ENCODE measurements around the gene DRGX.

Gene DRGX

DNA sequence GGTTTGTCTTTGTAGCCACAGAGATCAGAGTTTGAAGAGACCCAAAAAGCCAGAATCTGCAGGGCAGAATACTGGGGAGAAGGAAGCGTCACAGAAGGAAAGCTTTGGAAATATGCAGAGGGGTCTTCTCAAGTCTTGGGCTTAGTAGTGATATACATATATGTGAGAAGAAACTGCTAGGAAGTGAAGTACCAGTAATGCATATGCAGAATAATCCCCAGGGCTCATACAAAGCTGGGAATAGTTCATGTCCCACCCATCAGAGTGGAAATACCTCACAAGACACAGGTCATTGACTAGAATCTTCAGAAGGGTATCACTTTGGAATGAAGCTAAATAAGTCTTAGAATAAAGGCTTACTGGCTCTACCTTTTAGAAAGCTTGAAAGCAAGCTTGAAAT is 57.3 kb downstream of the DRGX start:
- DNase-seq (ENCODE audit: low read depth in 2 of 2): no peak

DNA sequence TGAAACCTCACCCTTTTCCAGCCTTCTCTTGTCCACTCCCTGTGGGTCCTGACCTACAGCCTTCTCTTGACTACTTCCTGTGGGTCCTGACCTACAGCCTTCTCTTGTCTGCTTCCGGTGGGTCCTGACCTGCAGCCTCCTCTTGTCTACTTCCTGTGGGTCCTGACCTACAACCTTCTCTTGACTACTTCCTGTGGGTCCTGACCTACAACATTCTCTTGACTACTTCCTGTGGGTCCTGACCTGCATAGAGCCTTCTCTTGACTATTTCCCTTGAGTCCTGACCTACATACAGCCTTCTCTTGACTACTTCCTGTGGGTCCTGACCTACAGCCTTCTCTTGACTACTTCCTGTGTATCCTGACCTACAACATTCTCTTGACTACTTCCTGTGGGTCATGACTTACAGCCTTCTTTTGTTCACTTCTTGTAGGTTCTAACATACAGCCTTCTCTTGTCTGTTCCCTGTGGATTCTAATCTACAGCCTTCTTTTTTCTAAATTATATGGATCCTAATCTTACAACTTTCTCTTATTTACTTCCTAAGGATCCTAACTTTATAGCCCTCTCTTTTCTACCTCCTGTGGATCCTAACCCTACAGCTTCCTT is 60.4 kb downstream of the DRGX start:
- no peak for DNase-seq (ENCODE audit: low read depth in 2 of 2)

GRCh38 chr10:49334964-49335363 is 60.9 kb downstream of the DRGX start:
- no peak for DNase-seq (ENCODE audit: low read depth in 2 of 2)

- no peak for DNase-seq (ENCODE audit: low read depth in 2 of 2)
Observed at GRCh38 chr10:49333192-49333591, 62.7 kb downstream of the DRGX start.

- no peak for DNase-seq (ENCODE audit: low read depth in 2 of 2)
Observed at GRCh38 chr10:49332768-49333167, 63.1 kb downstream of the DRGX start.

DNA sequence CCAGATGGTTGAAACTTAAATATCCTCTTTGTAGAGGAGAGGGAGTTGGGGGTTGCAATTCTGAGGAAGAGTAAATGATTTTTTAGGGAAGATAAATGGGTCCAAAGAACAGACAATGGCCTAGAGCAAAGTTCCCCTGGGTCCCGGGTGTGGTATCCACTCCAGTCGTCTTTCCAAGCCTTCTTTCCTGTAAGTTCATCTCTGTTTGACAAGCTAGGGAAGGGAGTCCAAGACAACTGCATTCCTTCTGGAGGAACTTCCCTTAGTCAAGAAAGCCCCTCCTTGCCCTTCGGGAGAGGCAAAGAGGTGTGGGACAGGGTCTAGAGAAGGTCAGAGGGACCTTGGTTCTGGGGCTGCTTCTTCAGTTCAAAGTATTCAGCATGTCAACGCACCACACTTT is 63.6 kb downstream of the DRGX start:
- DNase-seq (ENCODE audit: low read depth in 2 of 2): no peak

DNA sequence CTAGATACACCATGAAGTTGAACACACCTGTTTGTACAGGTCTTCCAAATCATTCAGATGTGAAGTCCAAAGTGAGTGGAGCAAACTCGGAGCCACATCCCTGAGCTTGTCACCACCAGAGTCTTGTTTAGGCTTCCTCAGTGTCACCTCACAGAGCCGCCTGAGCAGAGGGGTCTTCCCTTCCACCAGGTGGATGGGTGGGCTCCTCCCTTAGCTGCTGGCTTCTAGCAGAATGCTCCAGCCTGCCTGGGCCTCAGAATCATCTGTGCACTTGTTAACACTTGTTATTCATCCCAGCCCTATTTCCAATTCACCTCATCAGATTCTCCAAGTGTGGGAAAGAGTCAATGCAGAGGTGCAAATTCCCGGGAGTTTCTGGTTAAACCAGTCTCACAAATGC is 64.5 kb downstream of the DRGX start:
- DNase-seq (ENCODE audit: low read depth in 2 of 2): no peak

- no peak for DNase-seq (ENCODE audit: low read depth in 2 of 2)
Observed at GRCh38 chr10:49330127-49330665, 65.7 kb downstream of the DRGX start.

DNA sequence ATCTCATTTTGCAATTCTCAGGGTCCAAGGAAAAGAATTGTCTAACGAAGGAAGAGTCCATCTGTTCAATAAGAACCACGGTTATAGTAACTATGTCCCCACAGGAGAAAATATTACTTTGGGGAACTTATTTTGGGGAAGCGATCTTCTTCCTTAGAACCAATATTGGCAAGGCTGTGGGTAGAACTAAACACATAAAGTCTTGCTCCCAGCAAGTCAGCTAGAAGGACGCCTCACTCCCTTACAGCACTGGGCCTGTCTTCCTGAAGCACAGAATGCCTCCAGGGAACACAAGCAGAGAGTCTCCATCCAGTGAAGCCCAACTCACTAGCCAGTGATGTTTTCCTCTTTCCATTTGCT is 66.8 kb downstream of the DRGX start:
- DNase-seq (ENCODE audit: low read depth in 2 of 2): no peak

DNA sequence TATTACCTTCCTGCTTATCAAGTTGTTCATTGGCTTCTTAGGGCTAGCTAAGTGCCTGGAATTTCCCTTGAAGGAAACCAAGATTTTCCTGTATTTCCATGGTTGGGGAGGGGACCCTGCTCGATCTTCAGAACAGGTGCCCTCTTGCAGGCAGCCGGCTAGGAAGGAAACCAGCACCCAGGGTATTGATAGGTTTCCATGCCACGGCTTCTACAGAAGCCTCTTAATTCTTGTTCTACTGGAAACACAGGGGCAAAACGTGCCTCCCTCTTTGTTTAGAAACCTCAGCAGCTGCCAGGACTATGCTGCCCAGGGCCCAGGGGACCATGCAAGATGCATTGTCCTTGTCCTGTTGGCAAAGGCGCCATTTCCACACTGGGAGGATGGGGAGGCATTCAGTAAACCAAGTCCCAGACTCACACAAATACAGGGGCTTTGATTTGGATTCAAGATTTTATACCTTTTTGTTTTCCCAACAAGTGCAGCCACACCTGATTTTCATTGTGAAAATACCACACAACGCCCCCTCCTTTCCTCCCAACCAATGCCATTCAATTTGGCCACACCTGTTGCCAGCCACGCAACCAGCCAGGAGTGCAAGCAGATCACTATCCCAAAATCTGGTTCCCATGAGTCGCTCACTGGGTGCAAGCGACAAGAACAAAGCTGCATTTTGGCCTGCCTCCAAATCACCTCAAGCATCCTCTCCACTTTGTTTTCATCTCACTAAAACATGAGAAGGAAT is 67.3 kb downstream of the DRGX start:
- DNase-seq (ENCODE audit: low read depth in 2 of 2): no peak

- DNase-seq (ENCODE audit: low read depth in 2 of 2): no peak
Observed at GRCh38 chr10:49327036-49327813, 68.7 kb downstream of the DRGX start.

- no peak for DNase-seq (ENCODE audit: low read depth in 2 of 2)
Observed at GRCh38 chr10:49325916-49326783, 69.7 kb downstream of the DRGX start.

DNA sequence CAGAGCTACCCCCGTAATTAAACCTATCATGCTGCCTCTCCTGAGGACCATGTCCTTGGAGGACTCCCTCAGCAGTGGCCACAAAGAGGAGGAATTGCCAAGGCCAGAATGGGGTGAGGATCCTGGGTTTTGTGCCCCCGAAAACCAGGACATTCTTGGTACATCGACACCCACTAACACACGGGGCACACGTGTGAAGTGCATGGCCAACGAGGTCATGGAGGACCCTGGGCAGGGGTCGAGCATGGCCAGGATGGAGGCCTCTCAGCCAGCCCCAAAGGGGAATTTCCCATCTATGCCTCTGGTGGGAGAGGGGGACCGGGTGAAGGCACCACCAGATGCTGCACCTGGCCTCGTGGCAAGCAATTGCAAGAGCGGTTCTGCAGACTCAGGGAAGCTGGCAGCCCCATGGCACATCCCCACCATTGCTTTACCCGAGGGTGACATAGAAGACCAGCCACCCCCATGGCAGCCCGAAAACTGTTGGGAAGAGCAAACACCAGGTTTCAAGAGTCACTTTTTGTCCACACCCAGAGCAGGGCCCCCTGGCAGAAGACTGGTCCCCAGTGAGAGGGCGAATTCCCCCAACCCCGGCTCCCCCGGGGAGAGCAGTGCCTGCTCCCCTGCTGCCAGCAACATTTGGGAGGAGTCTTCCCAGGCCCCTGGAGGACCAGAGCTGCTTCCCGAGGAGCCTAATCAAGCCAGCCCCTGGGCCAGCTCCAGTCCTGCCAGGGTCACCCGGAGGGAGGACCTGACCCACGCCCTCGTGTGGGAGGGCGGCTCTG is 70.6 kb downstream of the DRGX start:
- no peak for DNase-seq (ENCODE audit: low read depth in 2 of 2)

DNA sequence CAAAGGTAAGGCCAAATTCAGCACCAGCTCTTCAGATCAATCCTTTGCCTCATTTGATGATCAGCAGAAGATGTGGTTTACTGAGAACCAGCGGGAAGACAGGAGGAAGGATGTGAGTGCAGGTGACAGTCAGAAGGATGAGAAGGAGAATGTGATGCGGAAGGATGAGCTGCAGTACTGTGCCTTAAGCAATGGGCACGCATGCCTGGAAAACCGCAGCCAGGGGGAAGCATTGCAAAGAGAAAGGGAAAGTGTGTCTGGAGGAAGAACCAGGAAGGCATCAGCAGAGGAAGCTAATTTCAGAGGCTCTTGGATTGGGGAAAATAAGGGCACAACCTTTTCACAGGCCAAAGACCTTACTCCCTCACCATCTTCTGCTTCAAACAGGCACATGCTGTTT is 71.2 kb downstream of the DRGX start:
- no peak for DNase-seq (ENCODE audit: low read depth in 2 of 2)

DNA sequence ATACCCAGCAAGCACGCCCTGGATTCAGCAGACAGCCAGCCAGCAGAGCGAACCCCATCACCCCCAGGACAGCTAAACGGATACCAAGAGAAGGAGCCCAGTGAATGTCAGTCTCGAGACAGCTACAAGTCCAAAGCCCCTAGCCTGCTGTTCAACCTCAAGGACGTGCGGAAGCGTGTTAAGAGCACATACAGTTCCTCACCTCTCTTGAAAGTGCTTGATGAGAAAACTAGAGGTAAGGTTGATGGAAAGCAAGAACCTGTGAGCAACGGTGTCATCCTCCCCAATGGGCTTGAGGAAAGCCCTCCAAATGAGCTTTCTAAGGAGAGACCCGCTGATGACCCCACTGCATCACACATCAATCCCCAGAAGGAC is 72.0 kb downstream of the DRGX start:
- DNase-seq (ENCODE audit: low read depth in 2 of 2): no peak

- no peak for DNase-seq (ENCODE audit: low read depth in 2 of 2)
Observed at GRCh38 chr10:49323171-49323895, 72.6 kb downstream of the DRGX start.

- no peak for DNase-seq (ENCODE audit: low read depth in 2 of 2)
Observed at GRCh38 chr10:49322371-49323170, 73.3 kb downstream of the DRGX start.

DNA sequence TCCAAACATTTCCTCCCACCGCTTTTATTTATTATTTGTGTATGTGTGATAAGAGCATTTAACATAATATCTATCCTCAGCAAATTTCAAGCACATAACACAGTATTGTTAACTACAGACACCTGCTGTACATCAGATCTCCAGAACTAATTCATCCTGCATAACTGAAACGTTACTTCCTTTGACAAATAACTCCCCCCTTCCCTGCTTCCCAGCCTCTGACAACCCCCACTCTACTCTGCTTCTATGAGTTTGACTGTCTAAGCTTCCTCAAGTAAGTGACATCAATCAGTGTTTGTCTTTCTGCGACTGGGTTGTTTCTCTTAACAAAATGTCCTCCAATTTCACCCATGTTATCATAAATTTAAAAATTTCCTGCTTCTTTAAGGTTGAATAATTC is 74.9 kb downstream of the DRGX start:
- DNase-seq (ENCODE audit: low read depth in 2 of 2): no peak

GRCh38 chr10:49320191-49320590 is 75.7 kb downstream of the DRGX start:
- no peak for DNase-seq (ENCODE audit: low read depth in 2 of 2)

DNA sequence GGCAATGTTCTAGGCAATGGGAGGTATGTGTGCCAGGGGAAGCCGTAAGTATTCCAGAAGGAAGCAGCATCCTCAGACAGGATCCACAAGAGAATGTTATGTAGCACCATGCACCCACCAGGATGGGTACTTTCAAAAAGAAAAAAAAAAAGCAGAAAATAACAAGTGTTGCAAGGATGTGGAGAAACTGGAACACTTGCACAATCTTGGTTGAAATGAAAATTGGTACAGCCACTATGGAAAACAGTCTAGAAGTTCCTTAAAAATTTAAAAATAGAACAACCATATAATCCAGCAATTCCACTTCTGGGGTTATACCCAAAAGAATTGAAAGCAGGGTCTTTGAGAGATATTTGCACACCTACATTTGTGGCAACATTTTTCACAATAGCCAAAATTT is 76.7 kb downstream of the DRGX start:
- DNase-seq (ENCODE audit: low read depth in 2 of 2): no peak

Measured in stimulated activated CD8-positive, alpha-beta memory T cell treated with anti-CD3 and anti-CD28 coated beads, Interleukin-2, amount 100 ng/mL, for 48 hours (primary cell).